ENCODE data around the gene RMRP.
A peak's percentile ranks its signal among the peaks of the same experiment; 100 is the strongest.
"Not testable (repeated sequence)": the region's sequence is repeated elsewhere in the genome, so short reads cannot be mapped to it uniquely, and the experiment has no call there.

Gene RMRP

GRCh38 chr9:35640431-35640830 is 17.4 kb downstream of the RMRP start:
- DNase-seq: not testable (repeated sequence)

GRCh38 chr9:35639631-35640030 is 18.2 kb downstream of the RMRP start:
- DNase-seq: no peak

- DNase-seq: not testable (repeated sequence)
These were observed 18.6 kb downstream of the RMRP start for GRCh38 chr9:35639225-35639624.

- not testable (repeated sequence) for DNase-seq
These were observed 19.1 kb downstream of the RMRP start for GRCh38 chr9:35638751-35639150.

- not testable (repeated sequence) for DNase-seq
These were observed 20.3 kb downstream of the RMRP start for GRCh38 chr9:35637427-35637955.

GRCh38 chr9:35636877-35637246 is 21.0 kb downstream of the RMRP start:
- not testable (repeated sequence) for DNase-seq

- DNase-seq: no peak
These were observed 21.5 kb downstream of the RMRP start for GRCh38 chr9:35636135-35636876.

- DNase-seq: no peak
These were observed 22.1 kb downstream of the RMRP start for GRCh38 chr9:35635730-35636129.

GRCh38 chr9:35629597-35629996 is 28.2 kb downstream of the RMRP start:
- DNase-seq: no peak

GRCh38 chr9:35628389-35628991 is 29.3 kb downstream of the RMRP start:
- no peak for DNase-seq

- DNase-seq: no peak
These were observed 30.2 kb downstream of the RMRP start for GRCh38 chr9:35627575-35627974.

GRCh38 chr9:35619800-35620158 is 38.0 kb downstream of the RMRP start:
- DNase-seq: no peak

GRCh38 chr9:35618854-35619799 is 38.7 kb downstream of the RMRP start:
- no peak for DNase-seq

GRCh38 chr9:35618325-35618727 is 39.5 kb downstream of the RMRP start, which contains the start of gene CD72:
TSS of gene CD72 (minus strand) at chr9:35618413. CDS start at chr9:35618303, 110 bp downstream.
- DNase-seq: no peak

- DNase-seq: no peak
These were observed 40.3 kb downstream of the RMRP start for GRCh38 chr9:35617548-35617947.

GRCh38 chr9:35616681-35617459 is 40.9 kb downstream of the RMRP start:
- DNase-seq: peak; percentile 17

- no peak for DNase-seq
These were observed 41.7 kb downstream of the RMRP start for GRCh38 chr9:35615981-35616680.

GRCh38 chr9:35612843-35613242 is 45.0 kb downstream of the RMRP start:
- DNase-seq: no peak

GRCh38 chr9:35612066-35612465 is 45.8 kb downstream of the RMRP start:
- DNase-seq: not testable (repeated sequence)

- DNase-seq: no peak
These were observed 46.5 kb downstream of the RMRP start for GRCh38 chr9:35611230-35611797.

GRCh38 chr9:35609820-35610163 is 48.0 kb downstream of the RMRP start:
- DNase-seq: no peak

Measured in kidney glomerular epithelial cell (primary cell).